ENCODE measurements around the gene CSTPP1.

- TF ChIP-seq CTCF (IDR thresholded peaks at IDR 0.05) (no peak), ZFX (IDR thresholded peaks at IDR 0.05; ENCODE audit: borderline replicate concordance) (no peak)
Measured at GRCh38 chr11:47056261-47056915, 119.8 kb downstream of the CSTPP1 start.

Data from 22Rv1 (cell line).